Subcutaneous adipose tissue (tissue), 4 donors: Measurements from ENCODE around the gene GPX4. TPM values are rescaled to one million over a fixed set of nuclear protein-coding genes. Genes with fewer than 3 reads are reported as not detected.

ENCODE experiments used
- total RNA-seq, 4 donors: library from RNA; depleted of rRNA; stranded (reverse); fragments of >200 nt; gene quantifications; one replicate each; pipeline ENCODE4 v1.1.0, GENCODE V29; 2016
- TF ChIP-seq, protein P1 (sequence below): fragments of 450-650 bp; IDR thresholded peaks from one replicate; pipeline ENCODE4 v1.5.1; 2016; ENCODE audit warnings: low read depth, mild to moderate bottlenecking, control low read depth, antibody characterized with exemption, moderate library complexity

GPX4 gene
- total RNA-seq, 4 donors from 2014 or later, result 1,089 to 2,299 (median 1,463) TPM

DNA sequence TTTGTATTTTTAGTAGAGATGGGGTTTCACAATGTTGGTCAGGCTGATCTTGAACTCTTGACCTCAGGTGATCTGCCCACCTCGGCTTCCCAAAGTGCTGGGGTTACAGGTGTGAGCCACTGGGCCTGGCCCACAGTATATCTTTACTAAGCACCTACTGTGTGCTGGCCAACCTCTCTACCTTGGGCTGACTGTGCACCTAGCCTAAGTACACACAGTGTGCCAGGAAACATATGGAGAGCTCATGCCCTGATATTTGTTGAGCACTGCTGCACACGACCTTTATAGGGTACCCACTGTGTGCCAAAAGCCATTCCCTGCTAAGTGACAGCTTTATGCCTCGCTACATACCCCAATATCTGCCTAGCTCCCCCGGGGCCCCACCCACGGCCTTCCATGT is 43.1 kb upstream of the GPX4 start:
- TF ChIP-seq, protein P1, sequence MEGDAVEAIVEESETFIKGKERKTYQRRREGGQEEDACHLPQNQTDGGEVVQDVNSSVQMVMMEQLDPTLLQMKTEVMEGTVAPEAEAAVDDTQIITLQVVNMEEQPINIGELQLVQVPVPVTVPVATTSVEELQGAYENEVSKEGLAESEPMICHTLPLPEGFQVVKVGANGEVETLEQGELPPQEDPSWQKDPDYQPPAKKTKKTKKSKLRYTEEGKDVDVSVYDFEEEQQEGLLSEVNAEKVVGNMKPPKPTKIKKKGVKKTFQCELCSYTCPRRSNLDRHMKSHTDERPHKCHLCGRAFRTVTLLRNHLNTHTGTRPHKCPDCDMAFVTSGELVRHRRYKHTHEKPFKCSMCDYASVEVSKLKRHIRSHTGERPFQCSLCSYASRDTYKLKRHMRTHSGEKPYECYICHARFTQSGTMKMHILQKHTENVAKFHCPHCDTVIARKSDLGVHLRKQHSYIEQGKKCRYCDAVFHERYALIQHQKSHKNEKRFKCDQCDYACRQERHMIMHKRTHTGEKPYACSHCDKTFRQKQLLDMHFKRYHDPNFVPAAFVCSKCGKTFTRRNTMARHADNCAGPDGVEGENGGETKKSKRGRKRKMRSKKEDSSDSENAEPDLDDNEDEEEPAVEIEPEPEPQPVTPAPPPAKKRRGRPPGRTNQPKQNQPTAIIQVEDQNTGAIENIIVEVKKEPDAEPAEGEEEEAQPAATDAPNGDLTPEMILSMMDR, result no peak

DNA sequence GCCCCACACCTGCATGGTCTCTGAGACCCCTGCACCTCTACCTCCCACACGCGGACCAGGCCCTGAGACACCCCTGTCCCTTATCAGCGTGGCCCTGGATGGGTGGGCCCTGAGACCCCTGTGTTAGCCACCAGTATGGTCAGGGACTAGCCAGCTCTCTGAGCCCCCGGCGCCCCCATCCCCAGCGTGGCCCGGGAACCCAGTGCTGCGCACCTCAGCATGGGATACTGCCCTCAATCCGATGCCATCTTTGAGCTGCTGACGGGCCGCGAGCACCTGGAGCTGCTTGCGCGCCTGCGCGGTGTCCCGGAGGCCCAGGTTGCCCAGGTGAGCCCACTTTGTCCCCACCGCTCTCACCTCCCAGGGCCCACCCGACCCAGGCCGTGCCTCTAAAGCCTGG is 41.8 kb upstream of the GPX4 start:
- TF ChIP-seq, protein P1, result no peak

DNA sequence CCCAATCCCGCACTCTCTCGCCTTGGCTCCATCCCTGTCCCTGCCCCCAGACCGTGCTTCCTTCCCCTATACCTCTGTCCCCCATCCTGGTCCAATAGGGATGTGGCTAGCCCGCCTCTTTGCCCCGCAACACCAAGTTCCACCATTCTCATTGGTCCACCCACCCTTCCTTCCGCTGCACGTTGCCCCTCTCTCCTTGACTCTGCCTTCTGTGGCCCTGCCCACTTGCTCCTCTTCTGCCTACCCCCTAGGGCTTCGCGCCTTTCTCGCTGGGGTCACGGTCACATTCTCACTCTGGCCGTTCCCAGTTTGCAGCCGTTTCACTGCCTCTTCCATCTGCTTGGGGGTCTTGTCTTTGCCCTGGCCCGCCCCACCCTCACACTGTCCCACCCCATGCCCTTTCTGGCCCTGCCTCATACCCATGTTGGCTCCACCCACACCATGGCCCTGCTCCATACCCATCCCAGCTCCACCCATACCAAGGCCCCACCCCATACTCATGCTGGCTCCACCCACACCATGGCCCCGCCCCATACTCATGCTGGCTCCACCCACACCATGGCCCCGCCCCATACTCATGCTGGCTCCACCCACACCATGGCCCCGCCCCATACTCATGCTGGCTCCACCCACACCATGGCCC is 41.3 kb upstream of the GPX4 start:
- TF ChIP-seq, protein P1, result no peak

DNA sequence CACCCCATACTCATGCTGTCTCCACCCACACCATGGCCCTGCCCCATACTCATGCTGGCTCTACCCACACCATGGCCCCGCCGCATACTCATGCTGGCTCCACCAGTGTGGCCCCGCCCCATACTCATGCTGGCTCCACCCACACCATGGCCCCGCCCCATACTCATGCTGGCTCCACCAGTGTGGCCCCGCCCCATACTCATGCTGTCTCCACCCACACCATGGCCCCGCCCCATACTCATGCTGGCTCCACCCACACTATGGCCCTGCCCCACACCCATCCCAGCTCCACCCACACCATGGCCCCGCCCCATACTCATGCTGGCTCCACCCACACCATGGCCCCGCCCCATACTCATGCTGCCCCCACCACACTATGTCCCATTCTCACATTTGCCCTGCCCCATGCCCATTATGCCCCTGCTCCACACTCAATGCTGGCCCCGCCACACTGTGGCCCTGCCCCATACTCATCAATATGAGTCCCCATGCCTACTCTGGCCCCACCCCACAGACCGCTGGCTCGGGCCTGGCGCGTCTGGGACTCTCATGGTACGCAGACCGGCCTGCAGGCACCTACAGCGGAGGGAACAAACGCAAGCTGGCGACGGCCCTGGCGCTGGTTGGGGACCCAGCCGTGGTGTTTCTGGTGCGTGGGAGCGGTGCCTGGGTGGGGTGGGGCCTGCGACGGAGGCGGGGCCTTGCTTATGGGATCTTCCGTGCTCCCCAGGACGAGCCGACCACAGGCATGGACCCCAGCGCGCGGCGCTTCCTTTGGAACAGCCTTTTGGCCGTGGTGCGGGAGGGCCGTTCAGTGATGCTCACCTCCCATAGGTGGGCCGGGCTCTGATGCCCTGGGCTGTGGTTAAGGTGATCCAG is 40.5 kb upstream of the GPX4 start:
- TF ChIP-seq, protein P1, result no peak

DNA sequence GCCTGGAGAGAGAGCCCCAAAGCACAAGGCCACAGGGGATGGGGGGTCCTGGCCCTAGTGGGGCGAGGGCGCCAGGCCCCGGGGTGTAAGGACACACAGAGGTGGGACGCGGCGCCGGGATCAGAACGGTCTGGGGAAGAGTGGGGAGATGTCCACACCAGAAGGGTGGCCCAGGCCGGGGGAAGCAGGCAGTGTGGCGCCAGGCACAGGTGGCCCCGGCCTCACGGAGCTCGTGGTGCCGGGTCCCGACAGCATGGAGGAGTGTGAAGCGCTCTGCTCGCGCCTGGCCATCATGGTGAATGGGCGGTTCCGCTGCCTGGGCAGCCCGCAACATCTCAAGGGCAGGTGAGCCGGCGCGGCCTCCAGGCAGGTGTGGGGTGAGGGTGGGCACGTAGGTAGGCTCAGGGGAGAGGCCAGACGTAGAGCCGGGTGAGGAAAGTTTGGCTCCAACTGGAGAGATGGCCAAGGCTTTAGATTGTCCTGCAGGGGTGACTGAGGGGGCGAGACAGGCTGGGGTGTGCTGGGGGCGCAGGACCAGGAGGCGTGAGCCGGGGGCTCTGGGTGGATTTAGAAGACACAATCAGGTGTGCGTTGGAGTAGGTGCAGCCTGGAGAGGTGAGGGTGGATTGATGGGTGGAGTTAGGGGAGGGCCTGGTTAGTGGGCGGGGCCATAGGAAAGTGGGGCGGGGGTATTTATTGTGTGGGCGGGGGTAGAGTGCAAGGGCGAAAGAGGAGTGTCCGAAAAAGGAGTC is 39.7 kb upstream of the GPX4 start:
- TF ChIP-seq, protein P1, result no peak

DNA sequence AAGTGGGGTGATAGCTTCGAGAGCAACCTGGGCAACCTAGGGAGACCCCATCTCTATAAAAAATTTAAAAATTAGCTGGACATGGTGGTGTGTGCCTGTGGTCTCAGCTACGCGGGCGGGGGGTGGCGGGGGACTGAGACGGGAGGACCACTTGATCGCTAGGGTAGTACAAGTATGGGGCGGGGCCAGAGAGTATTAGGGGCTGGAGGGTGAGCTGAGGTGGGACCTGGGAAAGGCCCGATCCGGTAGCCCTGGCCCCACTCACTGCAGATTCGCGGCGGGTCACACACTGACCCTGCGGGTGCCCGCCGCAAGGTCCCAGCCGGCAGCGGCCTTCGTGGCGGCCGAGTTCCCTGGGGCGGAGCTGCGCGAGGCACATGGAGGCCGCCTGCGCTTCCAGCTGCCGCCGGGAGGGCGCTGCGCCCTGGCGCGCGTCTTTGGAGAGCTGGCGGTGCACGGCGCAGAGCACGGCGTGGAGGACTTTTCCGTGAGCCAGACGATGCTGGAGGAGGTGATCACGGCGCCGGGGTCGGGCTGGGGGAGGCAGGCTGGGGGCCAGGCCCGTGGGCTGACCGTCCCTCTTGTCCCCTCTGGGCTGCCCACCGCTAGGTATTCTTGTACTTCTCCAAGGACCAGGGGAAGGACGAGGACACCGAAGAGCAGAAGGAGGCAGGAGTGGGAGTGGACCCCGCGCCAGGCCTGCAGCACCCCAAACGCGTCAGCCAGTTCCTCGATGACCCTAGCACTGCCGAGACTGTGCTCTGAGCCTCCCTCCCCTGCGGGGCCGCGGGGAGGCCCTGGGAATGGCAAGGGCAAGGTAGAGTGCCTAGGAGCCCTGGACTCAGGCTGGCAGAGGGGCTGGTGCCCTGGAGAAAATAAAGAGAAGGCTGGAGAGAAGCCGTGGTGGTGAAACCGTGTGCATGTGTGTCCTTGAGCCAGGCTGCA is 38.9 kb upstream of the GPX4 start:
- TF ChIP-seq, protein P1, result no peak
